Spinal cord (tissue), 10 donors: Measurements from ENCODE around the gene ERBIN. TPM values are rescaled to one million over a fixed set of nuclear protein-coding genes. Genes with fewer than 3 reads are reported as not detected.
A peak's percentile ranks its signal among the peaks of the same experiment; 100 is the strongest.

ENCODE experiments used
- DNase-seq, 6 donors: peaks; one replicate each; pipeline versions ENCODE4 v3.0.0 to v3.0.0-alpha.2; 2013 to 2015; ENCODE audit warnings: low spot score in 6 of 6, low read depth in 4 of 6
- H3K27ac ChIP-seq: one replicate; pipeline ENCODE4 v1.5.1; 2013; ENCODE audit warnings: low read depth, low read length, control low read depth
- H3K27me3 ChIP-seq: one replicate; pipeline ENCODE4 v1.6.1; 2013; ENCODE audit warnings: low read length; ENCODE audit not compliant: control insufficient read depth, insufficient read depth
- H3K36me3 ChIP-seq: one replicate; pipeline ENCODE4 v1.6.1; 2013; ENCODE audit warnings: low read length; ENCODE audit not compliant: control insufficient read depth, insufficient read depth
- H3K4me1 ChIP-seq: one replicate; pipeline ENCODE4 v1.6.1; 2013; ENCODE audit warnings: low read length; ENCODE audit not compliant: control insufficient read depth, insufficient read depth
- H3K4me3 ChIP-seq: one replicate; pipeline ENCODE4 v1.5.1; 2013; ENCODE audit warnings: low read depth, low read length, control low read depth
- H3K9me3 ChIP-seq: one replicate; pipeline ENCODE4 v1.6.1; 2013; ENCODE audit warnings: low read length; ENCODE audit not compliant: control insufficient read depth, insufficient read depth
- WGBS: methylation state at CpG from one replicate; pipeline ENCODE4 v1.1.5; 2013; ENCODE audit warnings: missing lambda C conversion rate; ENCODE audit not compliant: insufficient coverage; 5-methylcytosine and 5-hydroxymethylcytosine counted together
- polyA plus RNA-seq, 2 donors: library from polyadenylated mRNA; unstranded; fragments of 120-200 nt; gene quantifications; one replicate each; pipeline ENCODE4 v1.2.1, GENCODE V29; 2013; ENCODE audit not compliant: insufficient read length in 2 of 2
- small RNA-seq: library from RNA; depleted of rRNA; stranded (forward); fragments of <200 nt; gene quantifications from one replicate; pipeline ENCODE3, GENCODE V24; 2014; ENCODE audit warnings: low replicate concordance
- total RNA-seq, 2 donors: library from RNA; depleted of rRNA in 1 of 2; stranded (reverse); fragments of 120-200 nt in 1 of 2; fragments of >200 nt in 1 of 2; gene quantifications; one replicate each; pipeline versions ENCODE4 v1.2.3 to v1.2.4, GENCODE V29; 2013 to 2014
- donor health status: healthy.

Gene ERBIN
- total and polyA plus RNA-seq, 4 donors, result 47.2 to 137 (median 66.0) TPM

- 55% methylated on average over 3 of the region's 4 CpGs for WGBS
- peak in 2 of 6 donors; percentile 38 to 82 for DNase-seq
These were observed 191.9 kb downstream of the ERBIN start for GRCh38 chr5:66118304-66118703.

GRCh38 chr5:66122379-66123034 is 196.1 kb downstream of the ERBIN start:
- no peak overlapping the region for H3K4me3 ChIP-seq
- DNase-seq, result no peak
- no peaks in the 10 kb centered on the region for H3K36me3 ChIP-seq
- no peak overlapping the region for H3K27ac ChIP-seq
- no CpG with 5 or more reads among the region's 2 CpGs for WGBS
- H3K27me3 ChIP-seq, result no peaks in the 10 kb centered on the region
- no peaks in the 10 kb centered on the region for H3K9me3 ChIP-seq
- no peaks in the 10 kb centered on the region for H3K4me1 ChIP-seq

More at GRCh38 chr5:66118304-66118703, 191.9 kb downstream of the ERBIN start:
- Histone ChIP-seq H3K9me3 (no peaks in the 10 kb centered on the region), H3K27me3 (no peaks in the 10 kb centered on the region), H3K4me3 (no peak overlapping the region), H3K36me3 (no peaks in the 10 kb centered on the region), H3K27ac (no peak overlapping the region), H3K4me1 (no peaks in the 10 kb centered on the region)

GRCh38 chr5:66129144-66129543 is 202.8 kb downstream of the ERBIN start:
- H3K27ac ChIP-seq, result no peak overlapping the region
- H3K36me3 ChIP-seq, result no peaks in the 10 kb centered on the region
- no peaks in the 10 kb centered on the region for H3K27me3 ChIP-seq
- peak in 4 of 6 donors; percentile 4 to 88 (median 18) for DNase-seq
- H3K4me1 ChIP-seq, result no peaks in the 10 kb centered on the region
- 39% methylated on average over 3 of the region's 4 CpGs for WGBS
- H3K9me3 ChIP-seq, result no peaks in the 10 kb centered on the region
- H3K4me3 ChIP-seq, result no peak overlapping the region

GRCh38 chr5:66130493-66130892 is 204.1 kb downstream of the ERBIN start:
- H3K4me1 ChIP-seq, result no peaks in the 10 kb centered on the region
- H3K4me3 ChIP-seq, result no peak overlapping the region
- no peak for DNase-seq
- no peaks in the 10 kb centered on the region for H3K27me3 ChIP-seq
- H3K9me3 ChIP-seq, result no peaks in the 10 kb centered on the region
- WGBS, result no CpG with 5 or more reads among the region's 1 CpG
- H3K27ac ChIP-seq, result no peak overlapping the region
- no peaks in the 10 kb centered on the region for H3K36me3 ChIP-seq

Small RNAs within 50 kb of the gene (small RNA-seq; reads per million reads assigned to genes)
- not detected for gene RF00598

Other genes starting within 250 kb of the ERBIN start
- 10 to 100 TPM; 13.1 to 42.7 TPM for gene SGTB, start 204.5 kb upstream of the ERBIN start, total RNA-seq
- gene SGTB, start 204.5 kb upstream of the ERBIN start, polyA plus RNA-seq, result 10 to 100 TPM; 20.2 to 30.3 TPM
- 10 to 100 TPM; 21.7 to 38.6 TPM for gene NLN, start 204.4 kb upstream of the ERBIN start, total RNA-seq
- 10 to 100 TPM; 22.3 to 26.1 TPM for gene NLN, start 204.4 kb upstream of the ERBIN start, polyA plus RNA-seq
- gene SREK1, start 217.7 kb downstream of the ERBIN start, total RNA-seq, result 100 to 1,000 TPM; 107 to 139 TPM
- gene SREK1, start 217.7 kb downstream of the ERBIN start, polyA plus RNA-seq, result 100 to 1,000 TPM in 1 of 2 donors, 10 to 100 TPM in 1; 71.3 to 103 TPM